Hepatocyte (in vitro differentiated cells): ENCODE data around the gene CARD11. TPM values are rescaled to one million over a fixed set of nuclear protein-coding genes. Genes with fewer than 3 reads are reported as not detected.

Experiments
- DNase-seq: peaks from one replicate; pipeline ENCODE4 v3.0.0-alpha.2; 2016; ENCODE audit warnings: low spot score
- H2AFZ ChIP-seq: fragments of 200-600 bp; sonication (generic); 2 replicates; pipeline ENCODE4 v1.6.0; 2016; ENCODE audit warnings: antibody characterized with exemption, mild to moderate bottlenecking
- H3K27ac ChIP-seq: fragments of 200-600 bp; sonication (generic); 2 replicates; pipeline ENCODE4 v1.5.1; 2016; ENCODE audit warnings: mild to moderate bottlenecking
- H3K27me3 ChIP-seq: fragments of 200-600 bp; sonication (generic); 2 replicates; pipeline ENCODE4 v1.6.1; 2016
- H3K36me3 ChIP-seq: fragments of 200-600 bp; sonication (generic); replicated peaks from 2 replicates; pipeline ENCODE4 v1.5.1; 2016; ENCODE audit warnings: low read depth; ENCODE audit not compliant: insufficient read depth
- H3K4me1 ChIP-seq: fragments of 200-600 bp; sonication (generic); 2 replicates; pipeline ENCODE4 v1.5.1; 2016; ENCODE audit warnings: mild to moderate bottlenecking, moderate library complexity; ENCODE audit not compliant: insufficient read depth
- H3K4me2 ChIP-seq: fragments of 200-600 bp; sonication (generic); 2 replicates; pipeline ENCODE4 v1.6.0; 2016
- H3K4me3 ChIP-seq: fragments of 200-600 bp; sonication (generic); 2 replicates; pipeline ENCODE4 v1.5.1; 2016; ENCODE audit warnings: mild to moderate bottlenecking
- H3K79me2 ChIP-seq: fragments of 200-600 bp; sonication (generic); 2 replicates; pipeline ENCODE4 v1.6.0; 2017; ENCODE audit warnings: mild to moderate bottlenecking
- H3K9me2 ChIP-seq: fragments of 200-600 bp; sonication (generic); replicated peaks from 2 replicates; pipeline ENCODE4 v1.6.0; 2017; ENCODE audit warnings: mild to moderate bottlenecking; ENCODE audit not compliant: insufficient read depth
- H3K9me3 ChIP-seq: fragments of 200-600 bp; sonication (generic); 2 replicates; pipeline ENCODE4 v1.5.1; 2016; ENCODE audit warnings: low read depth, mild to moderate bottlenecking
- H4K20me1 ChIP-seq: fragments of 200-600 bp; sonication (generic); 2 replicates; pipeline ENCODE4 v1.6.0; 2016; ENCODE audit warnings: mild to moderate bottlenecking; ENCODE audit not compliant: insufficient read depth, poor library complexity, severe bottlenecking
- CTCF ChIP-seq: fragments of 200-600 bp; sonication (generic); IDR thresholded peaks from 2 replicates; pipeline ENCODE4 v1.5.1; 2016; ENCODE audit warnings: antibody characterized with exemption, mild to moderate bottlenecking; ENCODE audit not compliant: poor library complexity
- EZH2 ChIP-seq: fragments of 200-600 bp; sonication (generic); IDR thresholded peaks from 2 replicates; pipeline ENCODE4 v1.6.1; 2016; ENCODE audit warnings: antibody characterized with exemption, mild to moderate bottlenecking, borderline replicate concordance
- EZH2phosphoT487 ChIP-seq: fragments of 200-600 bp; sonication (generic); IDR thresholded peaks from one replicate; pipeline ENCODE4 v1.6.1; 2018; ENCODE audit warnings: antibody characterized with exemption, mild to moderate bottlenecking, low read depth, moderate library complexity; ENCODE audit not compliant: unreplicated experiment, severe bottlenecking
- WGBS: methylation state at CpG from one replicate; pipeline ENCODE4 v1.1.6; 2016; ENCODE audit warnings: low lambda C conversion rate; ENCODE audit errors: missing lambda C conversion rate; 5-methylcytosine and 5-hydroxymethylcytosine counted together
- polyA plus RNA-seq: library from polyadenylated mRNA; unstranded; fragments of >200 nt; fragmentation: Nextera tagmentation; extraction: Ambion mirVana; gene quantifications from 2 replicates; pipeline ENCODE4 v1.2.1, GENCODE V29; 2016
- total RNA-seq: library from RNA; depleted of rRNA; stranded (reverse); fragments of >200 nt; gene quantifications from 2 replicates; pipeline ENCODE4 v1.2.3, GENCODE V29; 2014

The CARD11 gene
- total and polyA plus RNA-seq, 2 experiments from 2014 or later = 9.6 to 10.9 TPM

- H3K79me2 ChIP-seq = no peaks in the 10 kb centered on the region
- no peak overlapping the region for H3K27ac ChIP-seq
- 94% methylated on average over 11 of the region's 11 CpGs for WGBS
- no peaks in the 10 kb centered on the region for H3K36me3 ChIP-seq
- no peak for TF ChIP-seq EZH2phosphoT487
- no peak for TF ChIP-seq CTCF
- no peak for TF ChIP-seq EZH2
- H3K4me2 ChIP-seq = no peak overlapping the region
- no peaks in the 10 kb centered on the region for H3K27me3 ChIP-seq
- H3K9me2 ChIP-seq = no peaks in the 10 kb centered on the region
- no peaks in the 10 kb centered on the region for H4K20me1 ChIP-seq
- no peak overlapping the region for H2AFZ ChIP-seq
- H3K4me1 ChIP-seq = no peaks in the 10 kb centered on the region
- H3K4me3 ChIP-seq = no peak overlapping the region
- no peak for DNase-seq
- no peaks in the 10 kb centered on the region for H3K9me3 ChIP-seq
Observed at GRCh38 chr7:2982401-2982800, 61.3 kb downstream of the CARD11 start.

GRCh38 chr7:2981103-2981480 lies 62.6 kb downstream of the CARD11 start:
- DNase-seq = no peak
- H3K9me3 ChIP-seq = no peaks in the 10 kb centered on the region
- no peaks in the 10 kb centered on the region for H3K79me2 ChIP-seq
- no peaks in the 10 kb centered on the region for H3K4me1 ChIP-seq
- H2AFZ ChIP-seq = no peak overlapping the region
- no peaks in the 10 kb centered on the region for H3K9me2 ChIP-seq
- H3K27ac ChIP-seq = no peak overlapping the region
- H4K20me1 ChIP-seq = no peaks in the 10 kb centered on the region
- no peak overlapping the region for H3K4me3 ChIP-seq
- 90% methylated on average over 8 of the region's 8 CpGs for WGBS
- H3K4me2 ChIP-seq = no peak overlapping the region
- TF ChIP-seq EZH2 = no peak
- TF ChIP-seq CTCF = no peak
- TF ChIP-seq EZH2phosphoT487 = no peak
- no peaks in the 10 kb centered on the region for H3K27me3 ChIP-seq
- H3K36me3 ChIP-seq = no peaks in the 10 kb centered on the region

- H2AFZ ChIP-seq = no peak overlapping the region
- no peaks in the 10 kb centered on the region for H3K4me1 ChIP-seq
- no peak overlapping the region for H3K4me3 ChIP-seq
- TF ChIP-seq EZH2 = no peak
- no peak for TF ChIP-seq CTCF
- no peak for TF ChIP-seq EZH2phosphoT487
- no peaks in the 10 kb centered on the region for H3K9me2 ChIP-seq
- H3K27me3 ChIP-seq = no peaks in the 10 kb centered on the region
- DNase-seq = no peak
- no peak overlapping the region for H3K27ac ChIP-seq
- no peak overlapping the region for H3K4me2 ChIP-seq
- no peaks in the 10 kb centered on the region for H4K20me1 ChIP-seq
- 95% methylated on average over 26 of the region's 27 CpGs for WGBS
- no peaks in the 10 kb centered on the region for H3K36me3 ChIP-seq
- H3K79me2 ChIP-seq = no peaks in the 10 kb centered on the region
- H3K9me3 ChIP-seq = no peaks in the 10 kb centered on the region
Observed at GRCh38 chr7:2980401-2981102, 63.1 kb downstream of the CARD11 start.

- Histone ChIP-seq H3K4me2 (no peak overlapping the region), H3K36me3 (no peaks in the 10 kb centered on the region), H3K79me2 (no peaks in the 10 kb centered on the region), H3K4me1 (no peaks in the 10 kb centered on the region), H3K9me3 (no peaks in the 10 kb centered on the region), H3K4me3 (no peak overlapping the region), H2AFZ (no peak overlapping the region), H3K27me3 (no peaks in the 10 kb centered on the region), H4K20me1 (no peaks in the 10 kb centered on the region), H3K27ac (no peak overlapping the region), H3K9me2 (no peaks in the 10 kb centered on the region)
- 89% methylated on average over 13 of the region's 13 CpGs for WGBS
- TF ChIP-seq CTCF (no peak), EZH2phosphoT487 (no peak), EZH2 (no peak)
- DNase-seq = no peak
Observed at GRCh38 chr7:2979951-2980350, 63.7 kb downstream of the CARD11 start.
